Suprapubic skin (tissue), 4 donors: ENCODE measurements around the gene ITSN1.

Experiments used
- CTCF ChIP-seq, 2 donors: fragments of 200-600 bp in 1 of 2; fragments of 450-650 bp in 1 of 2; sonication (generic) in 1 of 2; IDR thresholded peaks; one replicate each; pipeline ENCODE4 v1.5.1; 2016 to 2019; ENCODE audit warnings: antibody characterized with exemption in 2 of 2, mild to moderate bottlenecking in 1 of 2, moderate library complexity in 1 of 2
- EP300 ChIP-seq: sonication (generic); formaldehyde crosslinking; IDR thresholded peaks from one replicate; pipeline ENCODE4 v1.6.1; 2017; ENCODE audit warnings: antibody characterized with exemption
- POLR2A ChIP-seq, 2 donors: fragments of 450-650 bp; IDR thresholded peaks; one replicate each; pipeline ENCODE4 v1.6.1; 2017; ENCODE audit warnings: antibody characterized with exemption in 2 of 2, mild to moderate bottlenecking in 2 of 2, moderate library complexity in 2 of 2
- POLR2AphosphoS5 ChIP-seq, 3 donors: sonication (generic); formaldehyde crosslinking; IDR thresholded peaks; one replicate each; pipeline ENCODE4 v1.6.1; 2017; ENCODE audit warnings: antibody characterized with exemption in 3 of 3

- no peak for TF ChIP-seq CTCF (IDR thresholded peaks at IDR 0.05)
- TF ChIP-seq POLR2AphosphoS5 (IDR thresholded peaks at IDR 0.05) = no peak
- TF ChIP-seq POLR2A (IDR thresholded peaks at IDR 0.05) = no peak
- TF ChIP-seq EP300 = no peak
Observed at GRCh38 chr21:33864150-33864549, 221.8 kb downstream of the ITSN1 start.
